KBM-7 (cell line): Measurements from ENCODE around the gene RAP1GAP.

Experiments used
- DNase-seq: peaks from one replicate; pipeline ENCODE4 v3.0.0-alpha.2; 2015
- in situ Hi-C: fragments of 300-500 bp; cut with MboI; formaldehyde crosslinking; loops from 2 replicates; pipeline ENCODE4 v1.14.3; 2020; ENCODE audit warnings: low sequenced_read_pairs, low pct_unique_long_range_greater_than_20kb, mixed read lengths

RAP1GAP gene

DNA sequence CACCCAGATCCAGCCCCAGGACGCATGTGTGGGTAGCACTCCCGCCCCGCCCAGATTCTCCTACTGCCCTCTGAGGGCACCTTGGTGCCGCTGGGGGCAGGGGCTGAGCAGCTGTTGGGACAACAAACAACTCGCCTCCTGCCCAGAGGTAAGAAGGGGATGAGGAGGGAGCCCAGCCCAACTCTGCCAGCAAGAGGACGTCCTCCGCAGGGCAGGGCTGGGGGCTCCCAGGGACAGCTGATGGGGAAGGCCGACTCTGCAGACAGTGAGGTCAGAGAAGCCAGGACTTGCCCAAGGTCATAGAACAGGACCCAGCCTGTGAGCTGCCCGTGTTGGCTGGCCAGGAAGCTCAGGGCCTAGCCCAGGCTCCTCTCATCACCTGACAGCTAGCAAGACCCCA lies 18.8 kb downstream of the RAP1GAP start:
- in situ Hi-C loops = no loop called here
- DNase-seq = no peak

DNA sequence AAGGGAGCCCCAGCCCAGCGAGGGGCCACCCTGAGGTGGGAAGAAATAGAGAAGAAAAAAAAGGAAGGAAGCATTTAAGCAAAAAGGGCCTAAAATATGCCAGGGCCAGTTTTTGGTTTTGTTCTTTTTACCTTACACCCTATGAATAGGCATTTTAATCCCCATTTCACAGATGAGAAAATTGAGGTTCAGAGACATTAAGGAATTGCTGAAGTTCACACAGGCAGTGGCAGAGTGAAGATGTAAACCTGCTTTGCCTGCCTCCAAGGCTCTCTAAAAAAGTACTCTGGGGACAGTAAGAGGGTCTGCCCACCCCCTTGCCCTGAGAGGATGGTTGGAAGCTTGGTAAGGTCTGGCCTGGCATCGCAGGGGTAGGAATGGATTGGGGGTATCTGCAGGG lies 19.8 kb downstream of the RAP1GAP start:
- in situ Hi-C loops = no loop called here
- DNase-seq = no peak

DNA sequence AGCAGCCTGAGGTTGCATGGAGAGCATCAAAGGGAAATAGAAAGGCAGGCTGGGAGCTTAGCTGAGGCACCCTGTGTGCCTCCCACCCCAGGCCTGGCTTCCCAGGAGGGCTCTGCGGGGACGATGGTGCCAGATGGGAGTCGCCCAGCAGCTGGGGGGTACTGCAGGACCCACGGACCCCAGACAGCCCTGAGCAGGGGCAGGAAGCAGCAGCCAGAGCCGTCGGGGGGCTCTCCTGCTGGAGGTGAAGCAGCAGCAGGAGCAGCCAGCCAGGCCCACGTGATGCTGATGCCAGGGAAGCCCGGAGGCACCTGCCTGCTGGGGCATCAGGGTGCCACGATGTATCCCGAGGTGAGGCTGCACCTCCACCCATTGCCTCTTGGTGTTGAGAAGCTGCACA lies 20.4 kb downstream of the RAP1GAP start:
- DNase-seq = no peak
- in situ Hi-C loops = no loop called here

DNA sequence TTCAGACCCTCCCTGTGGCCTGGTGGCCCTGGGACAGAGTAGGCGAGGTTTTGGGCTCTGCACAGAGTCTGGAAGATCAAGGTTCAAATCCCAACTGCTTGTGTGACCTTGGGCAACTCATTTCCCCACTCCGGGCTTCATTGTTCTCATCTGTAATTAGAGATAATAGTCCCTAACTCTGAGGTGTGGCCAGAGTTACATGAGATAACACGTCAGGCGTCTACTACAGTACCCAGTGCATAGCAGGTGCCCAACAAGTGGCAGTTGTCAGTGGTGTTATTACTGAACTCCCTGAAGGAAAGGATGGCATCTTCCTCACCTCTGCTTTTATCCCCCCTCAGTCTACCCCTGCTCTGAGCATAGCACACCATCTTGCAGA lies 20.8 kb downstream of the RAP1GAP start:
- no peak for DNase-seq
- in situ Hi-C loops = no loop called here

DNA sequence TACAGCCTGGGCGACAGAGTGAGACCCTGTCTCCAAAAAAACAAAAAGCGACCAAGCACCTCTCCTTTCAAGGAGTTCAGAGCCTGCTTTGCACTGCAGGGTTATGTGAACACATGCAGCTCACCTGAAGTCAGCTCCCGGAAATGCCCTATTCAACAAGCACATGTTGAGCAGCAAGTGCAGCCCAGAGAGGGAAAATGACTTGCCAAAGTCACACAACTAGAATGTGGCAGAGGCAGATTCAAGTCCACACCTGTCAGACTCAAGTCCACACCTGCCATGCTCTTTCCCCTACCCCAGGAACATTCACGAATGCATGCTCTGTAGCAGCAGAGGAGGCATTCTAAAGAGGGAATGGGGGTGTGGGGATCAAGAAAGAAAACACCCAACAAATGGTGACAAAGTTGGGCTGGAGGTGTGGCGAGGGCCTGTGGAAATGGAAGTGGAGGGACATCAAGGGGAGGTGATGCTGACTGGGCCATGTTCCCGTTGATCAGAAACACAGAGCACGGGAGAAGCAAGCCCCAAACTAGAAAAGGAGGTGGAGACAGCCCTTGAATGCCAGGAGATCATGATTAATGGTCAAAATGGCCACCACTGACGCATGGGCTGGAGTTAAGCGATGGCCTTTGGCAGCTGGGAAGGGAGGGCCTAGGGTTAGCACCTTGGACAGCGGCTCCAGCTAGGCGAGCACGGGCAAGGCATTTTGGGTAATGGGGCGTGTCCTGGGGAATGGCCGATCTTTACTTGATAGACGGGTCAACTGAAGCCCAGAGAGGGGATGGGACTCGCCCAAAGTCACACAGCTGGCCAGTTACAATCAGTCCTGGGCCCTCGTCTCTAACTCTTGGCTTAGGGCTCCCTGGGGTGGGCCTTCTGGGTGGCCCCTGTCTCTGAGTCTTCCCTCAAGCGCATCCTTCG lies 21.5 kb downstream of the RAP1GAP start:
- DNase-seq = peak; percentile 79
- in situ Hi-C loops = no loop called here

DNA sequence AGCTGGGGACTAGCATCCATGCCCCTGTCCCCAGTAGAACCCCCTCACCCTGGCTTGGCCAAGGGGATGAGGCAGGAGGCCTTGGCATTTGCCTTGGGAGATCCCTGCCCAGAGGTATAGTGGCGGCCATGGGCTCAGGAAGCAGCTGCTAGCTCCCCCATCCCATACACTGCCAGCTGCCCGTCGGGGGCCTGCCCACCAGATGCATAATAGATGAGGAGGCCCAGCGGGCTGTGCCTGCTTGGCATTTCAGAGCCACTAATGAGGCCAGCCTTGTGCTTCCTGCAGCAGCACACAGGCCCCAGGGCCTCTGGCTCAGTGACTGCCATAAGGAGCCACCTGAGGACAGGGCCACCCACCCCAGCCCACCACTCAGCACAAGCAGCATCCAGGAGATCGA lies 23.6 kb downstream of the RAP1GAP start:
- DNase-seq = no peak
- in situ Hi-C loops = no loop called here

DNA sequence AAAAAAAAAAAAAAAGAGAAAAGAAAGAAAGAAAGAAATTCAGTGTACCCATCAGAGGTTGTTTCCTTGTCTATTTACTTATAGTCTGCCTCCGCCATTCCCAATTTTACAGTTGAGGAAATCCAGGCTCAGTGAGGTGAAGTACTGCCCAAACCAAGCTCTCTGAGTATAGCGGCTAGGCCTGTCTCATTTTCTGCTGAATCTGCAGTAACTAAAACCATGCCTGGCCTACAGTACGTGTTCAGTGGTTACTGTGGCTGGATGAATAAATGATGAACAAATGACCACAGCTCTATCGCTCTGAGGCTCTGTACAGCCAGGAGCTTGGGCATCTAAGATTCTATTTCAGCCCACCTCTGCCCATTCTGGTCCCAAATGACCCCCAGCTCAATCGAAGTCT lies 24.3 kb downstream of the RAP1GAP start:
- in situ Hi-C loops = no loop called here
- no peak for DNase-seq

DNA sequence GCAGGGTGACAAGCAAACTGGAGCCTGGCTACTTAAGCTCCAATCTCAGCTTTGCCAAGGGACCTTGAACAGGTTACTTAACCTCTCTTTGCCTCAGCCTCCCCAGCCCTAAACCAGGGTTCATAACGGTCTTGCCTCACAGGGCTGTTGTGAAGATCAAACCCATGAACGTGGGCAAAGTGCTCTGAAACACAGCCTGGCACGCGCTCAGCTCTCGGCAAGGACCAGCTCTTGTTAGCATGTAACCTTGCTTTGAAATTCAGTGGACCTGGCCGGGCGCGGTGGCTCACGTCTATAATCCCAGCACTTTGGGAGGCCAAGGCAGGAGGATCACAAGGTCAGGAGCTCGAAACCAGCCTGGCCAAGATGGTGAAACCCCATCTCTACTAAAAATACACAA lies 24.8 kb downstream of the RAP1GAP start:
- in situ Hi-C loops = no loop called here
- DNase-seq = no peak

DNA sequence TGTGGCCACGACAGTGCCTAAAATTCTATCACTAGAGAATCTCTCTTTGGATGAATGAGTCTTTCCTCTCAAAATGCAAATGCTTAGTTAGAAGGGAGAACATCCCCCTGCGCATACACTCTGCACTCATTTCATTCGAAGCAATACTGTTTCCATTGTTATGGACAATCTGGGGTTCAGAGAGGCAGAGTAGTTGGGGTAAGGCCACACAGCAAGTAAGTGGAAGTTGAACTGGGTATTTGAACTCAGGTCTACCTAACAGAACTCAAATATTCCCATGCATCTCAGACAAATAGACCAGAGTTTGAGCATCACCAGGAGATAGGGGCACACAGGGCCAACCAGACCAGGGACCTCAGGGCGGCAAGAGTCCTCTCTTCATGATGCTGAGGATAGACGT lies 25.5 kb downstream of the RAP1GAP start:
- in situ Hi-C loops = no loop called here
- no peak for DNase-seq

DNA sequence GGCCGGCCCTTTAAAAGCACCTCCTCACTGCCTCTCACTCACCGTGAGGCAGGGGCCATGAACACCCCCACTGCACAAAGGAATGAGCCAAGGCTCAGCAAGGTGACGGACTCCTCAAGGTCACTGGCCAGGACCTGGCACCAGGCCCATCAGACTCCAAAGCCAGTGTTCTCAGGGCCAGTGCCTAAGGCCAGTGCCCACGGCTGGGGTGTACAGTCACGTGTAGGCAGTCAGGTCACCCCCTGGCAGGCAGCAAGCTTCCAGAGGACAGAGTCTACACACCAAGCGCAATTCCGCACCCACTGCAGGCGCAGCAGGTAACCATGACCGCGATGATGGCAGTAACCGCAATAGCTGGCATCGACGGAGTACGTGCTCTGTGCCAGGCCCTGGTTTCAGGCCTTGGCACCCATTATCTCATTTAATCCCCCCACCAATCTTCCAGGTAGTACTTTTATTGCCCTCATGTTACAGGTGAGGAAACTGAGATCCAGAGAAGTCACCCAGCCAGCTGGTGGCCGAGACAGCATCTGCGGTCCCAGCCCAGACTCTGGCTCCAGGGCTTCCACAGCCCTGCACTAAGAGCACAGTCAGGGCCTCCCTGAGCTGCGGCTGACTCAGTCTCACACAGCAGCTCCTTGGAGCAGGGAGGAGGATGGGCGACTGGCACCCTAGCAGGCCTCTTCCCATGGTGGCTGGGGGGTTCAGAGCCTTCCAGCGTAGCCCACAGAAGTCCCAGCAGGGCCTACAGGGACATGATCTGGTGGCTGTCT lies 27.0 kb downstream of the RAP1GAP start:
- DNase-seq = no peak
- in situ Hi-C loops = no loop called here

DNA sequence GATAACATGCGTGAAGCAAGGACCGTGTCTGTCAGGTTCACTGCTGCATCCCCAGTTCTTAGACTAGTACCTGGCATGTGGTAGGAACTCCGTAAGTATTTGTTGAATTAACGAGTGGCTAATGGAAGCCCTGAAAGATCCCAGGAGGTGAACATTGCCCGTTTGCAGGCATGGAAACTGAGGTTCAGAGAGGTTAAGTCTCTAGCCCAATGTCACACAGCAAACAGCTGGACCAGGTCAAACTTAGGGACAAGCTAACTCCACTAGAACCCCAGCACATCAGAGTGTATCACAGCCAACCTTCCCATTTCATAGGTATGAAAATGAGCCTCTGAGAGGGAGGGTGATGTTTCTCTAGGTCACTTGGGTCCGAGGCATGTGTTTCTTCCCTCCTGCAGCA lies 27.6 kb downstream of the RAP1GAP start:
- no peak for DNase-seq
- in situ Hi-C loops = no loop called here

DNA sequence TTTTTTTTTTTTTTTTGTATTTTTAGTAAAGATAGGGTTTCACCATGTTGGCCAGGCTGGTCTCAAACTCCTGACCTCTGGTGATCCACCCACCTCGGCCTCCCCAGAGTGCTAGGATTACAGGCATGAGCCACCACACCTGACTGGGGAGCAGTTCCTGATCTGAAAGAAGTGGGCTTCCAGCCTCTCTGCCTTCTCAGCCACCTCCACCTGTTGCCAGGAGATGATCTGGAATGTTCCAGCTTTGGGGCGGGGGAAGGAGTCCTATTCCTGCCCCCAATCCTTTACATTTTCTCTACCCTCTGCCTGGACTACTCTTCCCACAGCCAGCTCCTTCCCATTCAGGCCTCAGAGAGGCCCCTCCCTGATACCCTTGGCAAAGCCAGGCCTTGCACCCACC lies 28.1 kb downstream of the RAP1GAP start:
- DNase-seq = no peak
- in situ Hi-C loops = no loop called here

DNA sequence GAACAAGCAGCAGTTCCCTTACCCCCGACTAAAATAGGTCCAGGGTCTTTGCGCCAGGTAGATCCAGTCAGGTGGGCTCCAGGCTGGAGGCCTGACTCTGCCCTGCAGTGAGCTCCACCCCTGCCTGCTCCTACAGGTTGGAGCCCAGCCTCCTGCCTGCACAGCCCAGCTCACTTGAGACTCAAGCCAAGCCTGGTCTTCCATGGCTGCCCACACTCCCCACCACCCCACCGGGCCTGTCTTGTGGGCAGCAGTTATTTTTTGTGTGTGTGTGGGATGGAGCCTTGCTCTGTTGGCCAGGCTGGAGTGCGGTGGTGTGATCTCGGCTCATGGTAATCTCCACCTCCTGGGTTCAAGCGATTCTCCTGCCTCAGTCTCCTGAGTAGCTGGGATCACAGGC lies 28.5 kb downstream of the RAP1GAP start:
- DNase-seq = no peak
- in situ Hi-C loops = no loop called here

DNA sequence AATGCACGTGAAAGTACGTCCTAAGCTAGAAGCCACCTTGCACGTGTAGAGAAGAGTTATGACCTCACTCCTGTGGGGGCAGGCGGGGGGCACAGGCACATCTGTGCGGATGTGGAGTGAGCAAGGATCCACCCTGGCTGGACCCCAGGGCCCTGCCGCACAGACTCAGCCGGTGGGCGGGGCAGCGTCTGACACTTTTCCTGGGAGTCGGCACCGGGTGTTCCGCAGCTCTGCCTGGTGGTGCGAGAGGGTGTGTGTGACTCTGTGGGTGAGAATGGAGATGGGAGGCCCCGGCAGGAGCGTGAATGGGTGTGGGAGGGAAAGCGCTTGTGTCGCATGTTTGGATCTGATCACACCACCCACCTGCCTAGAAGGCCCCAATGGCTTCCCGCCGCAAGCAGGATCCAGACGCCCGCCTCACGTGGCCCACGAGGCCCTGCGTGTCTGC lies 29.5 kb downstream of the RAP1GAP start:
- DNase-seq = no peak
- in situ Hi-C loops = no loop called here

DNA sequence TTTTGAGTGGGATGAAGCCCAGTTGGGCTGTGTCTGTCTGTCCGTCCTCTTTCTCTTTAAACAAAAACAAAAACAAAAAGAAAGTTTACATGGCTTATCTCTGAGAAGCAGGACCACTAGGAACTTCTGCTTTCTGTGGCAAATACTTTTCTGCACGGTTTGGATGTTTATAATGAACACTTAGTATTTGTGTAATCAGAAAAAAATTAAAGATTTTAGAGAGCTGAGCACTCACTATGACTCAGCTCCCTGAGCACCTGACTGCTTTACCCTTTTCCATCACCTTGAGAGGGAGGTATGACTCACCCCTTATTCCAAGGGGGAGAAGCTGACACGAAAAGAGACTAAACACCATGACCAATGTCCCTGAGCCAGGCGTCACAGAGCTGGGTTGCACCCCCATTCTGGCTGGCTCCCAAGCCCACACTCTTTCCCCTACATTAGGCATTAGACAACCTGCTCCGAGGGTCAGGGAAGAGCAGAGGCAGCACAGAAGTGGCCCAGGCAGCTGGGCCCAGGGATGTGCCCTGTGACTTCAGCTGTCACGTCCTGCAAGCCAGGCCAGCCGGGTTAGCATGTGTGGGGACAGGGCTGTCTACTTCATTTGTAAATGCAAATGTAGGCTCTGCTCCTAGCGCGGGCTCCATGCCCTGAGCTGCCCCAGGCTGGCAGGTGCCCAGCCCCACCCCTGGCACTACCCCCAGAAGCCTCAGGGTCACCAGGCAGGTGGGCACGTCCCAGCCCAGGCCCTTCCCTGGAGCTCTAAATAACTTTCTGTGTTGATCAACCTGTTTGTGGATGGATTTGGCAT lies 30.4 kb downstream of the RAP1GAP start:
- in situ Hi-C loops = no loop called here
- peak; percentile 70 for DNase-seq

DNA sequence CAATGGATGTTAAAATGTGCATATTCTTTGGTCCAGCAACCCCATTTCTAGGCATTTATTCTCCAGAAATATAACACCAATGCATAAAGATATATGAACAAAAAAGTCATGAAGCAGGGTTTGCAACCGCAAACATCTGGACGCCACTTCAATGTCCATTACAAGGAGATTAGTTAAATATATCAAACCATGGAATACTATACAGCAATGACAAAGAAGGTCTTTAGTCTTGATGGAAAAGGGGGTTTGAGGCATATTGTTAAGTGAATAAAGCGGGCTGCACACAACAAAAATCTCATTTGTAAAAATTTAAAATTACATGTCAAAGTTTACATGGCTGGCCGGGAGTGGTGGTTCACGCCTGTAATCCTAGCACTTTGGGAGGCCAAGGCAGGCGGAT lies 31.6 kb downstream of the RAP1GAP start:
- in situ Hi-C loops = no loop called here
- DNase-seq = no peak

DNA sequence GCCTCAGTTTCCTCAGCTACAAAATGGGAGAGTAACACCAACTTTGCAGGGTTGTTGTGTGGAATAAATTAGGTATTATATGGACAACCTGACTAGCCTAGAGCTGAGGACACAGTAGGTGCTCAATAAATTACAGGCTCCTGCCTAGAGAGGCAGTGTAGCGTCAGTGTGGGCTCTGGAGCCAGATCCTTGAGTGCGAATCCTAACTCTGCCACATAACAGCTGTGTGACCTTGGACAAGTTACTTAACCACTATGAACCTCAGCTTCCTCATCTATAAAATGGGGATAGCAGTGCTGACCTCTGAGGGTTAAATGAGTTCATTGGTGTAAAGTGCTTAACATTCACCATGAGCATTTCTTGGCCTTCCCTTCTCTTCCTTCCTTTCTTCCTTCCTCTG lies 33.1 kb downstream of the RAP1GAP start:
- no peak for DNase-seq
- in situ Hi-C loops = no loop called here

DNA sequence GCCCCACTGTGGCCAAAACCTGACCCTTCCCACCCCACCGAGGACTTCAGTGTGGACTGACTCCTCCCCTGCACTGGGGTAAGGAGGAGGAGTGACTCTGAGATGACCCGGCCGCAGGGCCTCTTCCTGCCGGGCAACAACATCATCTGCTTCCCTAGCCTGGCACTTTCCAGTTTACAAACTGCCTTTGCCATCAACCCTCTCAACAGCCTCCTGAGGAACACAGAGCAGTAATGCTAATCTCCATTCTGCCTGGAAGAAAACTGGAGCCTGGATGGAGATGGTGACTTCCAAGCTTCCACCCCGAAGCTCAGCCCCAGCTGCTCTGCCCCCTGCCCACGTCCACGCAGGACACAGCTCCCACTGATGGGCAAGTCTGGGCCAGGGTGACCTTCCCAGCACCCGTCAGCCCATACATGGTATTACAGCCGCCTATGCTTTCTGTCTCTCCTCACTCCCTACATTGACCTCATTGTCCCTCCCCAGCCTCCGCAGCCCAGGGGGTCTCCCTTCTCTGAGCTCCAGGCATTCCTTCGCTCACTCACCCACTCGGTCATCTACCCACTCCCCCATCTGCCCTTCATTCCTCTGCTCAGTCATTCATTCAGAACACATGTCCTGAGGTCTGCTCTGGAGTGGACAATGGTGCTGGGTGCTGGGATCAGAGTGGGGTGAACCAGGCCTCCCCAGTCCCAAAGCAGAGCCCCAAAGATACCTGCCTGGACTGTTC lies 34.2 kb downstream of the RAP1GAP start:
- in situ Hi-C loops = no loop called here
- DNase-seq = no peak
